Left cardiac atrium (tissue), 4 donors: ENCODE data around the gene FBXW7. TPM values are rescaled to one million over a fixed set of nuclear protein-coding genes. Genes with fewer than 3 reads are reported as not detected.

Experiments
- ATAC-seq, 2 donors: fragments of 200-7000 bp; cut with Tn5 transposase; one replicate each; pipeline ENCODE4 v1.9.1; 2020; ENCODE audit warnings: mild to moderate bottlenecking in 2 of 2, moderate library complexity in 2 of 2
- DNase-seq: peaks from one replicate; pipeline ENCODE4 v3.0.0-alpha.2; 2020
- intact Hi-C, 2 donors: fragments of 100-400 bp; cut with DNase I; formaldehyde crosslinking; loops; one replicate each; pipeline versions ENCODE4 v1.14.1 to v1.15.1; 2022 to 2023
- total RNA-seq, 2 donors: library from RNA; stranded (reverse); fragmentation: NEBNext Ultra II Directional; extraction: Animal tissue kit (Norgen Biotek cat#: 25700); gene quantifications; one replicate each; pipeline ENCODE4 v1.2.1, GENCODE V29; 2021
- donor health status: DM: no; HTN: yes; CAD: no.
- donor health status: DM: no; HTN: yes; CAD: no; lungs with severe emphysema.
- donor health status: DM: yes; HTN: yes; CAD: no.
- donor health status: Dilated cardiomyopathy.

FBXW7 gene
- total RNA-seq, 2 donors from 2014 or later, result 39.5 to 45.6 TPM

- no peak for DNase-seq
- intact Hi-C loops, result no loop called here
- ATAC-seq, result no peak
Observed at GRCh38 chr4:152401424-152401823, 134.5 kb downstream of the FBXW7 start.

DNA sequence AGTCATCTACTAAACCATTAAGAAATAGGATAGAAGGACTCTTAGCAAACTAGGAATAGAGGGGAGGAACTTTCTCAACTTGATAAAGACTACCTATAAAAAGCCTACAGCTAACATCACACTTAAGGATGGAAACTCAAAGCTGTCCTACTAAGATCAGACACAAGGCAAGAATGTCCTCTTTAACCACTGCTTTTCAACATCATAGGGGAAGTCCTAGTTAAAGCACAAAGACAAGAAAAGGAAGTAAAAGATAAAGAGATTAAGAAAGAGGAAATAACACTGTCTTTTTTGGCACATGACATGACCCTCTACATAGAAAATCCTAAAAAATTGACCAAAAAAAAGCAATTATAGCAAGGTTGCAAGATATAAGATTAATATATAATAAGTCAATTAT lies 136.6 kb downstream of the FBXW7 start:
- DNase-seq (no peak), ATAC-seq (no peak)
- intact Hi-C loops, result no loop called here

DNA sequence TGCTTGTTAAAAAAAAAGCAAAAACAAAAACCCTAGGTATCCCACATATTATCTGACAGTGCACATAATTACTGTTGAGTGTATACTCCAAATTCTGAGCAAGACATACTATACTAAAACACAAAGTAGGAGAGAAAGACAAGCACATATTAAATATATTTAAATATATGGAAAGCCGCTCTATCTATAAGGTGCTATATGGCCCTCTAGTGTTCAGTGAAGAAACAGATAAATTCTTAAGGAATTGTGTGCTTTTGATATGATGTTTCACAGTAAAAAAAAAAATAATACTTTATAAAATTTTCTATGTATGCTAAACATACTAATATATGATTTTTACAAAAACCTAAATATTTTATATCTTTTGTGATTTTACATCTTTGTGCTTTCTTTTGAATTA lies 137.8 kb downstream of the FBXW7 start:
- DNase-seq (no peak), ATAC-seq (no peak)
- intact Hi-C loops, result no loop called here

GRCh38 chr4:152394791-152395190 lies 141.1 kb downstream of the FBXW7 start:
- ATAC-seq (no peak), DNase-seq (no peak)
- intact Hi-C loops, result no loop called here

- DNase-seq (no peak), ATAC-seq (no peak)
- intact Hi-C loops, result no loop called here
Observed at GRCh38 chr4:152392079-152392478, 143.8 kb downstream of the FBXW7 start.

DNA sequence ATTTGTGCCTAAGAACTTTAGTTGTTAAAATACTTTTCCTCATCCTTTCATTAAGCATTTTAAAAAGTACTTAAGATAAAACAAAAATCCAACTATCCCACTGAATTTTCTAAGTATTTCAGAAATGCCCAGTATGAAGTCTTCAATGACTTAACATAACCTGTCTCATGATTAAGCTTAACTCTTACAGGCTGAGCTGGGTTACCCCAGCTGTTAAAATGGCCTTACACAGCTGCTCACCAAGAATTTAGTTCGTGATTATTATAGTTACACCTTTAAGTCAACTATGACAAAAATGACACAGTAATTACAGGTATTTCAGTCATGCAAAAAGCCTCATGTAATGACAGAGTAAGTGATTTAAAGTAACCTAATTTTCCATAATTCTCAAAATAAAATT lies 145.7 kb downstream of the FBXW7 start:
- DNase-seq (no peak), ATAC-seq (no peak)
- intact Hi-C loops, result no loop called here

DNA sequence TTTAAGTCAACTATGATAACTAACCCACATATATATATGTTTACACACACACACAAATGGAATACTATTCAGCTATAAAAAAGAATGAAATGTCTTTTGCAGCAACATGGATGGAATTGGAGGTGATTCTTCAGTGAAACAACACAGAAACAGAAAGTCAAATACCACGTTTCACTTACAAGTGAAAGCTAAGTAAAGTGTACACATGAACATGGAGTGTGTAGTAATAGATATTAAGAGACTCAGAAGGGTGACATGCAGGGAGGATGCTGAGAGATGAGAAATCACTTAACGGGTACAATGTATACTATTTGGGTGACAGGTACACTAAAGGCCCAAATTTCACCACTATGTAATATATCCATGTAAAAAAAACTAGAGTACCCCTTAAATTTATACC lies 146.5 kb downstream of the FBXW7 start:
- intact Hi-C loops, result loop anchor here in 1 of 2 donors (10.0 kb wide), 1 partner anchor 355 kb away; no protein-coding TSS in a partner anchor
- ATAC-seq (no peak), DNase-seq (no peak)

DNA sequence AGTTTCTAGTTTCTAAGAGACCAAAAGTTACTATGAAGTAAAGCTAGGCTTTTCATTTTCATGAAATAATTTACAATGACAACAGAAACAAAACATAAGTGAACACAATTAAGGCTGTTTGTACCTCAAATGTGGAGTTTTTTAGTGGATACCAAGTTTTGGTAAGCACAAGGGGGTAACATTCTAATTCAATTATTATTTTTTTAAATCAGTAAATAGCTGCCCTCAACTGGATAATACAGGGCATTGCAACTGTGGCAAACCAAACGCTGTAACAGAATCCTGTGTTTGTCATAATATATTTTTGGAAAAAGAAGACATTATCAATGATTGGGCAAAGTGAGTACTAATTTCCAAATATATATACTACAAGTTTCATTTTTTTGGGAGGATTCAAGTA lies 150.3 kb downstream of the FBXW7 start:
- DNase-seq (no peak), ATAC-seq (no peak)
- intact Hi-C loops, result loop anchor here in 1 of 2 donors (10.0 kb wide), 1 partner anchor 351 kb away; no protein-coding TSS in a partner anchor

- ATAC-seq (peak; percentile 86 to 92), DNase-seq (no peak)
- intact Hi-C loops, result loop anchor here in 1 of 2 donors (10.0 kb wide), 1 partner anchor 347 kb away; no protein-coding TSS in a partner anchor
Observed at GRCh38 chr4:152382057-152382785, 153.7 kb downstream of the FBXW7 start.

GRCh38 chr4:152380919-152381318 lies 155.0 kb downstream of the FBXW7 start:
- intact Hi-C loops, result loop anchor here in 1 of 2 donors (10.0 kb wide), 1 partner anchor 346 kb away; no protein-coding TSS in a partner anchor
- no peak for ATAC-seq
- no peak for DNase-seq

DNA sequence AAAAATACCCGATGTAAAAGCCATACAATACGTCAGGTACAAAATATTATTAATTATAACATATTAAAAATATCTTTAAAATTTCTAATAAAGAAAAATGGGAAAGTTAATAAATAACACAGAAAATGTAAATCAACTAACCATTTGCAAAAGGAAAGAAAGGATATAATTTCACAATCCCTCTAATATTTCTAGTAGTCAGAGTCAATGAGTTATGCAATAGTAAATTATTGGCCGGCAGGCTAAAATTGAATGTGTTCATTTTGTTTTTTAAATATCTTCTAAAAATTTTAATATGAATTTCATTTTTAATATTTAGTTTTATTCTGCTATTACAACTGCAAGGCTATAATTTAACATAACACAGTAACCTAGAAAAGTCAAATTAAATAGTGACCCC lies 155.7 kb downstream of the FBXW7 start:
- DNase-seq (no peak), ATAC-seq (no peak)
- intact Hi-C loops, result loop anchor here in 1 of 2 donors (10.0 kb wide), 1 partner anchor 345 kb away; no protein-coding TSS in a partner anchor

GRCh38 chr4:152374606-152375285 lies 161.1 kb downstream of the FBXW7 start:
- DNase-seq (no peak), ATAC-seq (no peak)
- intact Hi-C loops, result no loop called here

DNA sequence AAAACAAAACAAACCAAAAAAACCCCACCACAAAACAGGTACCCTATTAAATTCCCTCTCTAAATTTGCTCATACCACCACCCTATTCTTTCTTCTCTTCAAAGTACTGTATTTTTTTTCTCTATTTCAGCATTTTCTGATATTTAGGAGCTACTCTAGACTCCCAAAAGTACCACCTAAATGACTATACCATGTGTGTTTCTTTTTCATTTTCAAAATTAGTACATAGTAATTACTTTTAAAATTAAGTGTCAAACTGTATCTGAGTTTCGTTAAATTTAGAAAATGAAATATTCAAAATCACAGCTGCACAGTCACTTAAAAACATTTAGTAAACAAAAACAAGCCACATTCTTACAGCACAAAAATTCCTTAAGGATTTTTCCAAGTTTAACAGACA lies 161.7 kb downstream of the FBXW7 start:
- intact Hi-C loops, result no loop called here
- DNase-seq (no peak), ATAC-seq (no peak)

GRCh38 chr4:152372444-152372843 lies 163.4 kb downstream of the FBXW7 start:
- intact Hi-C loops, result no loop called here
- ATAC-seq (no peak), DNase-seq (no peak)

- ATAC-seq, result no peak
- intact Hi-C loops, result no loop called here
Observed at GRCh38 chr4:152369902-152370295, 166.0 kb downstream of the FBXW7 start.

DNA sequence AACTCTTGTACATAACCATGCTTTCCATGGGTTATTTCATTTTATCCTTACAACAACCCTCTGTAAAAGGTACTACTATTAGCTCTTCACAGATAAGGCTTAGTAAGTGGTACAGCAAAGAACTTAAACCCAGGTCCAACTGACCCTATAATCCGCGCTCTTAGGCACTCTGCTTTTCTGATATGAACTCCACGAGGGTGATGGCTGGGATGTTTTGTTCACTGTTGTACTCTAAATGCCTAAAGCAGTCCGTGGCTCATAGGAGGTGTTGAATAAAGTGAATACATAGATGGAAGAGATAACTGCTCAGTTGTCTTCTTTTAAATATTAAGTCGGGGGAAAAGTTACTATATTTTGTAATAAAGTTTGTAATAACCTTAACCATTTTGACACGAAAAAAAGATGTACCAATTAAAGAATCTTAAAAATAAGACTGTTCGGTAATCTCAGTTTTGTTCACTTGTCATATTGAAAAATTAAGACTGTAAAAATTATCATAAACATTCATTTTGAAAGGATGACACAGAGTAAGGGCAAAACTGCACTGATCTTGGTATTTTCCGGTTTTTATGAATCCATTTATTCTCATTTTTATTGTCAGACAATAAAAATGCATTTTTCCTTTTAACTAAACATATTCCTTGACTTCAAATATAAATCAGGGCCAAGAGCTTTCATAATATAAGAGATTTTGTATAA lies 166.5 kb downstream of the FBXW7 start:
- intact Hi-C loops, result no loop called here
- DNase-seq (no peak), ATAC-seq (no peak)

More at GRCh38 chr4:152369902-152370295, 166.0 kb downstream of the FBXW7 start:
- DNase-seq, result no peak

DNA sequence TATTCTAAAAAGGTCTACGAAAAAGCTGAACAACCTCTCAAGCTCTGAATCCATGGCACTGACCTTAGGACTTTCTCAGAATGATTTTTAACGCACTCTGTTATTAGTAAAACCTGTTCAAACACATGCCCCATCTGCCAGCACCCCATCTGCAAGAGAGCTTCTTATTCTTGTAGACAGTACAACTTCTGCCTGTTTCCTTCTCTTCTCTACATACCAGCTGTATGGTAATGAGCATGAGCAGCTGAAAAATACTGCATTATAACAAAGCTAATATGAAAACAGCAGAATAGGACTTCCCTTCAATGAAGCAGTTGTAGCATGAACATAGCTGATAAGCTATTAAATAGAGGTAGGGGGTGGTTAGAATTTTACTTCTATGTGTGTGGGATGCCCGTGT lies 167.9 kb downstream of the FBXW7 start:
- ATAC-seq, result no peak
- intact Hi-C loops, result no loop called here
- DNase-seq, result no peak

GRCh38 chr4:152364883-152365282 lies 171.0 kb downstream of the FBXW7 start:
- no peak for DNase-seq
- intact Hi-C loops, result no loop called here
- ATAC-seq, result no peak

- DNase-seq (no peak), ATAC-seq (no peak)
- intact Hi-C loops, result no loop called here
Observed at GRCh38 chr4:152364383-152364782, 171.5 kb downstream of the FBXW7 start.

GRCh38 chr4:152363904-152364303 lies 172.0 kb downstream of the FBXW7 start:
- intact Hi-C loops, result no loop called here
- DNase-seq (no peak), ATAC-seq (no peak)
